Fibroblast of pulmonary artery (primary cell): ENCODE results near the gene COL26A1.

Experiments used
- DNase-seq: peaks from one replicate; pipeline ENCODE4 v3.0.0-alpha.2; 2010; ENCODE audit warnings: low read depth
- H3K4me3 ChIP-seq: replicated peaks from 2 replicates; pipeline ENCODE4 v1.5.1; 2011; ENCODE audit warnings: low read depth, mild to moderate bottlenecking, control low read depth, low read length, moderate library complexity
- CTCF ChIP-seq: IDR thresholded peaks from 2 replicates; pipeline ENCODE4 v1.5.1; 2011; ENCODE audit warnings: mild to moderate bottlenecking, control low read depth, low read length, inconsistent platforms; ENCODE audit errors: missing control alignments

The COL26A1 gene

GRCh38 chr7:101582971-101583370 lies 220.3 kb downstream of the COL26A1 start:
- DNase-seq: no peak
- no peak overlapping the region for H3K4me3 ChIP-seq
- TF ChIP-seq CTCF: no peak

GRCh38 chr7:101586078-101586905 lies 223.6 kb downstream of the COL26A1 start:
- TF ChIP-seq CTCF: no peak
- no peak for DNase-seq
- no peak overlapping the region for H3K4me3 ChIP-seq

GRCh38 chr7:101586906-101587677 lies 224.4 kb downstream of the COL26A1 start:
- TF ChIP-seq CTCF: no peak
- no peak for DNase-seq
- no peak overlapping the region for H3K4me3 ChIP-seq

GRCh38 chr7:101588131-101588935 lies 225.7 kb downstream of the COL26A1 start:
- H3K4me3 ChIP-seq: no peak overlapping the region
- TF ChIP-seq CTCF: no peak
- DNase-seq: no peak

GRCh38 chr7:101589052-101589451 lies 226.4 kb downstream of the COL26A1 start:
- no peak for TF ChIP-seq CTCF
- DNase-seq: no peak
- no peak overlapping the region for H3K4me3 ChIP-seq

- no peak for TF ChIP-seq CTCF
- no peak overlapping the region for H3K4me3 ChIP-seq
- DNase-seq: no peak
Observed at GRCh38 chr7:101589976-101590662, 227.4 kb downstream of the COL26A1 start.
